Measurements from ENCODE around the gene WEE1. TPM values are rescaled to one million over a fixed set of nuclear protein-coding genes. Genes with fewer than 3 reads are reported as not detected.

WEE1 gene
- total and polyA plus RNA-seq, 10 of the 15 experiments (the other 5 are each of a cell fraction or from before 2014, with no cell fraction given), result 13.8 to 69.5 (median 45.4) TPM

DNA sequence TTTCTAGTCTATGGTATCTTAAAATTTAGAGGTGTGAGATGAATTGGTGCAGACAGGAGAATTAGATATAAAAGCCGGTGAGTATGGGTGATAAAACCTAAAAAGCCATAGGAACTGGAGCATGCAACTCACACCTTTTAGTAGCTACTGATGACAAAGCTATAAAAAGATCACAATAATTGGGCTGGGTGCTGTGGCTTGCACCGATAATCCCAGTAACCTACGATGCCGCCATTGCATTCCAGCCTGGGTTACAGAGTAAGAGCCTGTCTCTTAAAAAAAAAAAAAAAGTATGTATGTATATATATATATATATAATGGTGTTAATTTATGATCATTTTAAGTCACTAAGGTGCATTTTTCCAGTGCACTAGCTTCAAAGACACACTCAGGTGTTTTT lies 17.2 kb downstream of the WEE1 start:
- CTCF ChIA-PET, result interaction anchor here (2.4 to 4.3 kb wide), 3 partner anchors 10 to 157 kb away, joined by 6 to 18 read pairs (median 7); no protein-coding TSS in a partner anchor
- Histone ChIP-seq H3K4me2 (ENCODE audit: control insufficient read depth, insufficient read depth) (no peak overlapping the region), H3K9me3 (replicated peaks; ENCODE audit: control insufficient read depth, insufficient read depth, low read length) (no peaks in the 10 kb centered on the region), H3K79me2 (ENCODE audit: control insufficient read depth, insufficient read depth, low read length) (no peaks in the 10 kb centered on the region), H2AFZ (ENCODE audit: control insufficient read depth, low read depth, low read length) (no peak overlapping the region), H3K27me3 (replicated peaks in 1 of 2; ENCODE audit: control insufficient read depth in 2 of 2, insufficient read depth in 2 of 2, low read length in 1 of 2) (no peaks in the 10 kb centered on the region), H3K9ac (ENCODE audit: control insufficient read depth, insufficient read depth, low read length) (no peak overlapping the region), H3K4me1 (ENCODE audit: control insufficient read depth, insufficient read depth, low read length) (peaks cover 11% of the 10 kb centered on the region), H3K27ac (ENCODE audit: control insufficient read depth, insufficient read depth) (no peak overlapping the region), H3K36me3 (ENCODE audit: control insufficient read depth in 2 of 2, insufficient read depth in 2 of 2, low read length in 1 of 2) (peaks cover 4 to 24% of the 10 kb centered on the region in 2 experiments), H4K20me1 (ENCODE audit: control insufficient read depth, insufficient read depth) (no peaks in the 10 kb centered on the region), H3K4me3 (no peak overlapping the region)
- POLR2A ChIA-PET, result interaction anchor here (2.0 kb wide), 1 partner anchor 10 kb away, joined by 7 read pairs; no protein-coding TSS in a partner anchor
- WGBS (ENCODE audit: insufficient coverage, insufficient replicate concordance, low lambda C conversion rate, missing lambda C conversion rate), result 99% methylated on average over 4 of the region's 4 CpGs
- no TSS peak for BruUV-seq (replicated peaks)
- TF ChIP-seq, protein P1, sequence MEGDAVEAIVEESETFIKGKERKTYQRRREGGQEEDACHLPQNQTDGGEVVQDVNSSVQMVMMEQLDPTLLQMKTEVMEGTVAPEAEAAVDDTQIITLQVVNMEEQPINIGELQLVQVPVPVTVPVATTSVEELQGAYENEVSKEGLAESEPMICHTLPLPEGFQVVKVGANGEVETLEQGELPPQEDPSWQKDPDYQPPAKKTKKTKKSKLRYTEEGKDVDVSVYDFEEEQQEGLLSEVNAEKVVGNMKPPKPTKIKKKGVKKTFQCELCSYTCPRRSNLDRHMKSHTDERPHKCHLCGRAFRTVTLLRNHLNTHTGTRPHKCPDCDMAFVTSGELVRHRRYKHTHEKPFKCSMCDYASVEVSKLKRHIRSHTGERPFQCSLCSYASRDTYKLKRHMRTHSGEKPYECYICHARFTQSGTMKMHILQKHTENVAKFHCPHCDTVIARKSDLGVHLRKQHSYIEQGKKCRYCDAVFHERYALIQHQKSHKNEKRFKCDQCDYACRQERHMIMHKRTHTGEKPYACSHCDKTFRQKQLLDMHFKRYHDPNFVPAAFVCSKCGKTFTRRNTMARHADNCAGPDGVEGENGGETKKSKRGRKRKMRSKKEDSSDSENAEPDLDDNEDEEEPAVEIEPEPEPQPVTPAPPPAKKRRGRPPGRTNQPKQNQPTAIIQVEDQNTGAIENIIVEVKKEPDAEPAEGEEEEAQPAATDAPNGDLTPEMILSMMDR (IDR thresholded peaks at IDR 0.05 in 2 of 3, conservative IDR thresholded peaks at IDR 0.05 in 1 of 3; ENCODE audit: control insufficient read depth in 2 of 3, extremely low read depth in 1 of 3, insufficient read depth in 1 of 3, low read depth in 3 of 3, low read length in 3 of 3), result no peak
- TF ChIP-seq, protein P2, sequence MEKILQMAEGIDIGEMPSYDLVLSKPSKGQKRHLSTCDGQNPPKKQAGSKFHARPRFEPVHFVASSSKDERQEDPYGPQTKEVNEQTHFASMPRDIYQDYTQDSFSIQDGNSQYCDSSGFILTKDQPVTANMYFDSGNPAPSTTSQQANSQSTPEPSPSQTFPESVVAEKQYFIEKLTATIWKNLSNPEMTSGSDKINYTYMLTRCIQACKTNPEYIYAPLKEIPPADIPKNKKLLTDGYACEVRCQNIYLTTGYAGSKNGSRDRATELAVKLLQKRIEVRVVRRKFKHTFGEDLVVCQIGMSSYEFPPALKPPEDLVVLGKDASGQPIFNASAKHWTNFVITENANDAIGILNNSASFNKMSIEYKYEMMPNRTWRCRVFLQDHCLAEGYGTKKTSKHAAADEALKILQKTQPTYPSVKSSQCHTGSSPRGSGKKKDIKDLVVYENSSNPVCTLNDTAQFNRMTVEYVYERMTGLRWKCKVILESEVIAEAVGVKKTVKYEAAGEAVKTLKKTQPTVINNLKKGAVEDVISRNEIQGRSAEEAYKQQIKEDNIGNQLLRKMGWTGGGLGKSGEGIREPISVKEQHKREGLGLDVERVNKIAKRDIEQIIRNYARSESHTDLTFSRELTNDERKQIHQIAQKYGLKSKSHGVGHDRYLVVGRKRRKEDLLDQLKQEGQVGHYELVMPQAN (conservative IDR thresholded peaks at IDR 0.05), result no peak
- TF ChIP-seq HCFC1 (IDR thresholded peaks at IDR 0.05; ENCODE audit: low read length) (no peak), STAT1 (conservative IDR thresholded peaks at IDR 0.05) (no peak)
- TF ChIP-seq, protein P3, sequence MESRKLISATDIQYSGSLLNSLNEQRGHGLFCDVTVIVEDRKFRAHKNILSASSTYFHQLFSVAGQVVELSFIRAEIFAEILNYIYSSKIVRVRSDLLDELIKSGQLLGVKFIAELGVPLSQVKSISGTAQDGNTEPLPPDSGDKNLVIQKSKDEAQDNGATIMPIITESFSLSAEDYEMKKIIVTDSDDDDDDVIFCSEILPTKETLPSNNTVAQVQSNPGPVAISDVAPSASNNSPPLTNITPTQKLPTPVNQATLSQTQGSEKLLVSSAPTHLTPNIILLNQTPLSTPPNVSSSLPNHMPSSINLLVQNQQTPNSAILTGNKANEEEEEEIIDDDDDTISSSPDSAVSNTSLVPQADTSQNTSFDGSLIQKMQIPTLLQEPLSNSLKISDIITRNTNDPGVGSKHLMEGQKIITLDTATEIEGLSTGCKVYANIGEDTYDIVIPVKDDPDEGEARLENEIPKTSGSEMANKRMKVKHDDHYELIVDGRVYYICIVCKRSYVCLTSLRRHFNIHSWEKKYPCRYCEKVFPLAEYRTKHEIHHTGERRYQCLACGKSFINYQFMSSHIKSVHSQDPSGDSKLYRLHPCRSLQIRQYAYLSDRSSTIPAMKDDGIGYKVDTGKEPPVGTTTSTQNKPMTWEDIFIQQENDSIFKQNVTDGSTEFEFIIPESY (IDR thresholded peaks at IDR 0.05), result no peak
- ATAC-seq, result no peak
- no peak for FAIRE-seq
- DNase-seq (ENCODE audit: low read depth, low spot score), result no peak
- RAD21 ChIA-PET (ENCODE audit: unreplicated experiment), result no interaction called here
- in situ Hi-C loops (cut with MboI), result no loop called here
- SMC1A ChIA-PET (ENCODE audit: uncharacterized antibody, unreplicated experiment), result interaction anchor here (0.9 to 7.3 kb wide), 2 partner anchors 10 to 15 kb away, joined by 3 to 34 read pairs; no protein-coding TSS in a partner anchor
- intact Hi-C loops (cut with micrococcal nuclease; ENCODE audit: unreplicated experiment), result no loop called here

Data from GM12878 (cell line).